NCI-H2227 treated with DMSO at 0.1 percent for 48 hours (cell line): ENCODE results near the gene RBM48.
"Not testable (repeated sequence)": the region's sequence is repeated elsewhere in the genome, so short reads cannot be mapped to it uniquely, and the experiment has no call there.

Experiments used
- DNase-seq: peaks from one replicate; lab custom pipeline; 2025; lab: John Stamatoyannopoulos, UW

The RBM48 gene

GRCh38 chr7:92528188-92528957, at the start of gene RBM48, which contains the start of gene PEX1:
Gene RBM48 (plus strand): TSS chr7:92528795. CDS start chr7:92528814, 19 bp downstream.
Gene PEX1 (minus strand): TSS chr7:92528520. CDS start chr7:92528435, 85 bp downstream.
- peak; percentile 99 for DNase-seq

- DNase-seq = not testable (repeated sequence)
These were observed 49.4 kb upstream of the RBM48 start for GRCh38 chr7:92479146-92479545.

- not testable (repeated sequence) for DNase-seq
These were observed 45.0 kb upstream of the RBM48 start for GRCh38 chr7:92483624-92484023.

- DNase-seq = not testable (repeated sequence)
These were observed 44.4 kb upstream of the RBM48 start for GRCh38 chr7:92484226-92484625.

GRCh38 chr7:92485267-92485892, 43.2 kb upstream of the RBM48 start:
- no peak for DNase-seq

- no peak for DNase-seq
These were observed 42.6 kb upstream of the RBM48 start for GRCh38 chr7:92485974-92486373.

- no peak for DNase-seq
These were observed 40.8 kb upstream of the RBM48 start for GRCh38 chr7:92487804-92488203.

GRCh38 chr7:92489634-92490033, 39.0 kb upstream of the RBM48 start:
- DNase-seq = no peak

- DNase-seq = no peak
These were observed 31.7 kb upstream of the RBM48 start for GRCh38 chr7:92496876-92497275.

- DNase-seq = no peak
These were observed 30.0 kb upstream of the RBM48 start for GRCh38 chr7:92498557-92498956.

- no peak for DNase-seq
These were observed 24.8 kb upstream of the RBM48 start for GRCh38 chr7:92503767-92504166.

- no peak for DNase-seq
These were observed 24.0 kb upstream of the RBM48 start for GRCh38 chr7:92504563-92504962.

GRCh38 chr7:92506363-92506762, 22.2 kb upstream of the RBM48 start:
- DNase-seq = no peak

- DNase-seq = no peak
These were observed 19.6 kb upstream of the RBM48 start for GRCh38 chr7:92508946-92509345.

GRCh38 chr7:92513167-92513902, 15.3 kb upstream of the RBM48 start:
- no peak for DNase-seq

GRCh38 chr7:92517631-92518030, 11.0 kb upstream of the RBM48 start:
- no peak for DNase-seq

- no peak for DNase-seq
These were observed 8.6 kb upstream of the RBM48 start for GRCh38 chr7:92520024-92520423.

- DNase-seq = no peak
These were observed 5.5 kb upstream of the RBM48 start for GRCh38 chr7:92523110-92523509.

- peak; percentile 51 for DNase-seq
These were observed 1.1 kb upstream of the RBM48 start for GRCh38 chr7:92527300-92528187.

- no peak for DNase-seq
These were observed 316 bp downstream of the RBM48 start for GRCh38 chr7:92528958-92529264.

- no peak for DNase-seq
These were observed 6.0 kb downstream of the RBM48 start for GRCh38 chr7:92534572-92534971.

GRCh38 chr7:92543542-92543941, 14.9 kb downstream of the RBM48 start:
- not testable (repeated sequence) for DNase-seq
